Calu3 (cell line): ENCODE data around the gene JAKMIP2. TPM values are rescaled to one million over a fixed set of nuclear protein-coding genes. Genes with fewer than 3 reads are reported as not detected.

Experiments used
- BruUV-seq: library from RNA; stranded (reverse); fragments of 400-500 nt; replicated peaks from 2 replicates; lab custom pipeline; 2021; lab: Mats Ljungman, UMichigan
- CTCF ChIA-PET: fragments of 300-600 bp; sonication (Branson Sonifier 250); formaldehyde crosslinking; loops from one replicate; lab custom pipeline; 2022; ENCODE audit warnings: antibody characterized with exemption; lab: Charles Lee
- DNase-seq: peaks from one replicate; pipeline ENCODE4 v3.0.0; 2022
- H3K27ac Mint-ChIP-seq: one replicate; pipeline ENCODE4 v1.8.0; 2022; ENCODE audit warnings: mixed read lengths; ENCODE audit not compliant: unreplicated experiment
- H3K27me3 Mint-ChIP-seq: one replicate; pipeline ENCODE4 v1.8.0; 2022; ENCODE audit warnings: mixed read lengths; ENCODE audit not compliant: unreplicated experiment
- H3K36me3 Mint-ChIP-seq: one replicate; pipeline ENCODE4 v1.8.0; 2022; ENCODE audit warnings: mild to moderate bottlenecking, moderate library complexity, mixed read lengths; ENCODE audit not compliant: insufficient read depth, unreplicated experiment
- H3K4me1 Mint-ChIP-seq: one replicate; pipeline ENCODE4 v1.8.0; 2022; ENCODE audit warnings: mild to moderate bottlenecking, low read depth, mixed read lengths; ENCODE audit not compliant: unreplicated experiment
- H3K4me3 Mint-ChIP-seq: one replicate; pipeline ENCODE4 v1.8.0; 2022; ENCODE audit warnings: mild to moderate bottlenecking, low read depth, moderate library complexity, mixed read lengths; ENCODE audit not compliant: unreplicated experiment
- H3K9me3 Mint-ChIP-seq: one replicate; pipeline ENCODE4 v1.8.0; 2022; ENCODE audit warnings: low read depth, mixed read lengths; ENCODE audit not compliant: unreplicated experiment
- intact Hi-C: fragments of 100-400 bp; cut with micrococcal nuclease; formaldehyde crosslinking; loops from one replicate; pipeline ENCODE4 v1.10.0; 2022; ENCODE audit not compliant: unreplicated experiment
- total RNA-seq: library from RNA; stranded (reverse); gene quantifications from 2 replicates; pipeline ENCODE4 v1.2.3, GENCODE V29; 2022
- TF ChIP-seq, protein P1 (sequence below): fragments of 200-600 bp; IDR thresholded peaks from one replicate; pipeline ENCODE4 v1.8.0; 2022; ENCODE audit warnings: antibody characterized with exemption; ENCODE audit not compliant: unreplicated experiment

JAKMIP2 gene
- total RNA-seq, 1 experiment from 2014 or later = not detected

DNA sequence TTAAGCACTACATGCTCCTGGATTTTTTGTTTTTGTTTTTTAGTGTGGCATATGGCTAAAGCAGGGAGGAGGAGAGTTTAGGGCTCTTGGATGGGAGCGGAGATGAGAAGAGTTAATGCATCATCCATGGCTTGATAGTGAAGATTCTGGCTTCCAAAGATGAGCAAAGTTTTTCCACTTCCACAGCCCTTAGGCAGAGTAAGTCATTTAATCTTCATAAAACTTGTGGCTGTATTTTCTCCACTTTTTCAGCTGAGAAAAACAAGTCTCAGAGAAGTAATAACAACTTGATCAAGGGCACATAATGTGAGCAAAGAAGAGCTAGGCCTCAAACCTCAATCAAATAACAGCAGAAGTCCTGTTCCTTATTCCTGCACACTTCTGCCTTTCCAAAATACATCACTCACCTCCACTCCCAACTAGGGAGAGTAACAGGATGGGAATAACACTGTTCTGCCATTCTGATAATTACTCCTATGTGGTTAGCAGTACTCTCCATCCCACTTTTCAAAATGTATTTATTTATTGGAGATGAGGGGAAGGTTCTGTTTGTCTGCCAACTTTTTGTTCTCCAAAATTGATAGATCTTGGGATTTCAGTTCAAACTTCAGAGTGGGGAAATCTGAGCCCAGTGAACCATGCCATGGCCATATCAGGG lies 218.9 kb downstream of the JAKMIP2 start:
- Mint-ChIP-seq H3K4me1 (peaks cover 16% of the 10 kb centered on the region), H3K36me3 (no peaks in the 10 kb centered on the region)

DNA sequence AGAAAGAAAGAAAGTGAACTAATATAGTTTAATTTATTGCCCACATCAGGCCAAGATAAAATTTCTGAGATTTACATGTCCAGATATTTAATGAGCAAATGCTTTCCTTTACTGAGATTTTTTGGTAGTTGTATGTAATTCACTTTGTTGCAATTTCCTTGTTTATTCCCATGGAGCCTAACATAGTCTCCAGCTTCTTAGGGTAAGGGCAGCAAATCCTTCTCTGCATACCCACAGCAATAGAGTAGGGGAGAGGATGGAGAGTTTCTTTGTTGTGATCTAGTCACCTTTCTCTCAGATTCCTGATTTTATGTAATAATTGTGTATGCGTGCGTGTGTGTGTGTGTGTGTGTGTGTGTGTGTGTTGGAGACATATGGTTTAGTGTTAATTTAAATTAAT lies 221.1 kb downstream of the JAKMIP2 start:
- Mint-ChIP-seq H3K4me1 (peaks cover 8% of the 10 kb centered on the region), H3K4me3 (no peak overlapping the region), H3K9me3 (no peaks in the 10 kb centered on the region), H3K27ac (no peak overlapping the region), H3K36me3 (no peaks in the 10 kb centered on the region), H3K27me3 (no peaks in the 10 kb centered on the region)
- BruUV-seq = no TSS peak
- TF ChIP-seq, protein P1, sequence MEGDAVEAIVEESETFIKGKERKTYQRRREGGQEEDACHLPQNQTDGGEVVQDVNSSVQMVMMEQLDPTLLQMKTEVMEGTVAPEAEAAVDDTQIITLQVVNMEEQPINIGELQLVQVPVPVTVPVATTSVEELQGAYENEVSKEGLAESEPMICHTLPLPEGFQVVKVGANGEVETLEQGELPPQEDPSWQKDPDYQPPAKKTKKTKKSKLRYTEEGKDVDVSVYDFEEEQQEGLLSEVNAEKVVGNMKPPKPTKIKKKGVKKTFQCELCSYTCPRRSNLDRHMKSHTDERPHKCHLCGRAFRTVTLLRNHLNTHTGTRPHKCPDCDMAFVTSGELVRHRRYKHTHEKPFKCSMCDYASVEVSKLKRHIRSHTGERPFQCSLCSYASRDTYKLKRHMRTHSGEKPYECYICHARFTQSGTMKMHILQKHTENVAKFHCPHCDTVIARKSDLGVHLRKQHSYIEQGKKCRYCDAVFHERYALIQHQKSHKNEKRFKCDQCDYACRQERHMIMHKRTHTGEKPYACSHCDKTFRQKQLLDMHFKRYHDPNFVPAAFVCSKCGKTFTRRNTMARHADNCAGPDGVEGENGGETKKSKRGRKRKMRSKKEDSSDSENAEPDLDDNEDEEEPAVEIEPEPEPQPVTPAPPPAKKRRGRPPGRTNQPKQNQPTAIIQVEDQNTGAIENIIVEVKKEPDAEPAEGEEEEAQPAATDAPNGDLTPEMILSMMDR = no peak
- intact Hi-C loops = no loop called here
- DNase-seq = no peak
- CTCF ChIA-PET = interaction anchor here (0.7 to 3.3 kb wide), 3 partner anchors 32 to 124 kb away, joined by 4 to 15 read pairs (median 6); no protein-coding TSS in a partner anchor

More for the DNA sequence above, 218.9 kb downstream of the JAKMIP2 start:
- CTCF ChIA-PET = no interaction called here
- DNase-seq = no peak
- no peaks in the 10 kb centered on the region for H3K9me3 Mint-ChIP-seq
- TF ChIP-seq, protein P1 = no peak
- intact Hi-C loops = no loop called here
- H3K27me3 Mint-ChIP-seq = no peaks in the 10 kb centered on the region
- no TSS peak for BruUV-seq
- H3K4me3 Mint-ChIP-seq = no peak overlapping the region
- no peak overlapping the region for H3K27ac Mint-ChIP-seq

DNA sequence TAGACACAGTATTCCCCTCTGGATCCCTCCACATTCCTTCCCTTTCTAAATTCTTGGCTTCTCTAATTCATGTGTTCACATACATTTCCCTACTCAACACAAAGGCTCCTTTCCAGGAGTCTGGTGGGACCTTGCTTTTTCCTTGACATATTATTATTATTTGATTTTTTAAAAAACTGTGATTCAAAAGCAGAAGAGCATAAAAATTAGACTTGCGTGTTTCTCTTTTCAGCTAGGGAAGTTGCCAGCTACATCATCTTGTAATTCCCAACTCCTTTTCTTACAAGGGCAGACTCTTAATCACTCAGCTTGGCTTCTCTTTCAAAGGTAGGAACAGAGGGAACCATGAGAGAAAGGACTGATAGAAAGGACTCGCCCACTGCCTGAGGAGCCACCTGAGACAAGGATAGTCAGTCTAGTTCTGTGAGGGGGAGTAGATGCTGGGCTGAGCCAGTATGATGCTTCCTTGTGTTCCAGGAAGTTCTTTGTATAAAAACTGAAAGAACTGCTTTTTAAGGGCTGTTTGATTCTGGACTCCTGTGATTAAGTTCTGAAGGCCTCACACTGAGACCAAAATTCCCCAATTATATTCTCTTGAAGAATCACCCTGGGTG lies 221.7 kb downstream of the JAKMIP2 start:
- BruUV-seq = no TSS peak
- DNase-seq = peak; percentile 12
- no peaks in the 10 kb centered on the region for H3K9me3 Mint-ChIP-seq
- H3K36me3 Mint-ChIP-seq = no peaks in the 10 kb centered on the region
- H3K27ac Mint-ChIP-seq = no peak overlapping the region
- no peak overlapping the region for H3K4me3 Mint-ChIP-seq
- H3K4me1 Mint-ChIP-seq = peaks cover 8% of the 10 kb centered on the region
- TF ChIP-seq, protein P1 = no peak
- intact Hi-C loops = no loop called here
- H3K27me3 Mint-ChIP-seq = no peaks in the 10 kb centered on the region
- CTCF ChIA-PET = interaction anchor here (3.3 kb wide), 1 partner anchor 96 kb away, joined by 15 read pairs; no protein-coding TSS in a partner anchor

DNA sequence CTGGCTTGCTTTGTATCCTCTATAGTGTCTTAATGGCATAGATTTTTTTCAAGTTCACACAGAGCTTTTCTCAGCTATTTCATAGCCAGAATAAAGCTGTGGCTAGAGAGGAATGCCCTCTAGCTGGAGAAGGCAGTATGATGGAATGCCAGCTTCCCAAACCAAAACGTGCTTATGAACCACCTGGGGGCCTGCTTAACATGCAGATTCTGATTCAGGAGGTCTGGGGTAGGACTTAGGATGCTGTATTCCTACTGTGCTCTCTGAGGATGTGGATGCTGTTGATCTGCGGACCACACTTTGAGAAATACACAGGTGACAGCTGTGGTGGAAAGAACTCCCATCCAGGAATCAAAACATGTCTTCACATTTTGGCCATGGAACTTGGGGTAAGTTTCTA lies 222.8 kb downstream of the JAKMIP2 start:
- H3K27ac Mint-ChIP-seq = no peak overlapping the region
- BruUV-seq = no TSS peak
- CTCF ChIA-PET = interaction anchor here (1.0 to 3.3 kb wide), 5 partner anchors 8 to 106 kb away, joined by 3 to 15 read pairs (median 6); no protein-coding TSS in a partner anchor
- H3K4me1 Mint-ChIP-seq = peaks cover 8% of the 10 kb centered on the region
- H3K4me3 Mint-ChIP-seq = no peak overlapping the region
- no peaks in the 10 kb centered on the region for H3K27me3 Mint-ChIP-seq
- intact Hi-C loops = loop anchor here (1.0 to 5.0 kb wide), 4 partner anchors 95 to 337 kb away; no protein-coding TSS in a partner anchor
- no peaks in the 10 kb centered on the region for H3K9me3 Mint-ChIP-seq
- TF ChIP-seq, protein P1 = no peak
- H3K36me3 Mint-ChIP-seq = no peaks in the 10 kb centered on the region
- DNase-seq = no peak
